Activated CD4-positive, CD25-positive, alpha-beta regulatory T cell treated with anti-CD3 and anti-CD28 coated beads, Interleukin-2, amount 50 U/mL, for 24 hours (primary cell): ENCODE measurements around the gene PTPRR.

Experiments
- ATAC-seq, 2 donors: fragments of 150-1000 bp; cut with Tn5 transposase; one replicate each; pipeline ENCODE4 v1.10.0; 2021; ENCODE audit warnings: mild to moderate bottlenecking in 1 of 2, moderate library complexity in 1 of 2

Gene PTPRR

DNA sequence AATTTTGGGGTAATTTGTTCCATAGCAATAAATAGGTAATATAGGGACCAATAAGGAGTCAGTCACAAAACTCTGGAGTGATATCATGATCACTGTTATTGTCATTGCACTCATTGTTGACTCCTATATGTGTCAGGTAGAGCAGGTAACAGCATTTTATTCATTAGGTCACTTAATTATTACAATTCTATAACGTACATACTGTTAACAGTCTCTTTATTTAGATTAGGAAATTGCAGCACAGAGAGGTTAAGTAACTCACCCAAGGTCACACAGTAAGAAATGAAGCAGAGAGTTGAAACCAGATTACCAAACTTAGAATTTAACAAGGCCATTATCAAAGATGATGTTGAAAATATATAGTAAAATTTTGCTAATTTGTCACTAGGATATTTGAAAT, 233.6 kb downstream of the PTPRR start:
- ATAC-seq, result no peak

- no peak for ATAC-seq
Measured at GRCh38 chr12:70686299-70686698, 234.2 kb downstream of the PTPRR start.

GRCh38 chr12:70683976-70684375, 236.6 kb downstream of the PTPRR start:
- no peak for ATAC-seq

- ATAC-seq, result no peak
Measured at GRCh38 chr12:70671698-70672097, 248.8 kb downstream of the PTPRR start.

- ATAC-seq, result no peak
Measured at GRCh38 chr12:70670948-70671347, 249.6 kb downstream of the PTPRR start.

DNA sequence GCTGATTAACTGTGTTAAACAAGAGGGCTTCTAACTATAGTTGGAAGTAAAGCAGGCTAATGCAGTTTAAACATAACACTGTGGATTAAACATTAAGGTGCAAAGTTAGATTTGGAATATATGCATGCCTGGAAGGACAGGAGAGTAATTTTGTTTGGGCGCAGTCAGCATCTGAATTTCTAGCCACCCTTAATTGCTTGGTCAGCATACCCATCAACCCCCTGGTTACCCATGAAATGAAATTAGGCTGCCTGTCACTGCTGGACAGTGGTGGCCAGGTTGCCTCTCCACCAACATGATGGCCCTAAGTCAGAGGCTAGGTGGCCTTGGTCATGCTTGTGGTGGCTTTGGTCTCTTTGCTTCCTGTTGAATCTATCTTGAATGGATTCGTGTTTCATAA, 253.3 kb downstream of the PTPRR start:
- no peak for ATAC-seq

- ATAC-seq, result no peak
Measured at GRCh38 chr12:70666364-70666763, 254.2 kb downstream of the PTPRR start.

- ATAC-seq, result no peak
Measured at GRCh38 chr12:70664465-70664881, 256.1 kb downstream of the PTPRR start.

DNA sequence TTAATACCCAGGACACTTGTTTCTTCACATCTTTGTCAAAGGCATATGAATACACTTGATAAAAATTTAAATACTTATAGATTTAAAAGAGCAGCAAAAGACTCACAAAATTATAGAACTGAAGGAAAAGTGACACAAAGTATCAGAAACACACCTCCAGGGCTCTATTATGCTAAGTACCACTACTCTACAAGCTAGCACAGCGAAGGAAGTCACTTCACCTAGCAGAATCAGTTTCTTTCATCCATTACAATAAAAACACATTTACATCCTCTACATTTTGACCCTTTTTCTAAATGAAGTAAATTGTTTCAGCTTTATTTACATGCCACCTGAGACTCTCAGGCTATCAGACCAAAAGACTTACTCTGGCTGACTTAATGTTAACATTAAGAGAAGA, 256.7 kb downstream of the PTPRR start:
- no peak for ATAC-seq

- no peak for ATAC-seq
Measured at GRCh38 chr12:70661466-70662161, 258.9 kb downstream of the PTPRR start.

DNA sequence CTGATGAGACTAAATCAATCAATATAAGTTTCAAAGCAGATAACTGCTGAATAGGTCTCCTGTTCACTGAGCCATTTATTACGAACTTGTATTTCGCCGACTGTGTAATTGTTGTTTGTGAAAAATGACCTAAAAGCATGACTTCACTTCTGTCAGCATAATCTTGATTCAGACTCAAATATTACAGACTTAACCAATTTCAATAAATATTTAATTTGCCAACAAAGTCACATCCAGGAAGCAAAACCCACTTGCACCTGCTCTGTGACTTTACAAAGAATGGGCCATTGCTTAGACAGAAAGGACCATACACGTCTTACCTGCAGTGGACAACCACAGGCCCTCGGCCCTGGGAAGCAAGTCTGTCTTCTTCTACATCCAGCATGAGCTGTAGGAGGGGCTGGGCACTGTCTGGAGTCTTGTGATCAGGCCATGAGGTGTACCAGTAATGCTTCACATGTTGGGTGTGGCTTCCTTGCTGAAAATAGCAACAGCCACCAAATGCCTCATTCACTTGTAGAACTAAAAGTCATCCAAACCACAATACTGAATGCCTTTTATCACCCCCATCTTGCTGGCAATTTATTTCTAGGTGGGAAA, 259.8 kb downstream of the PTPRR start:
- ATAC-seq, result peak in 1 of 2 donors; percentile 35

DNA sequence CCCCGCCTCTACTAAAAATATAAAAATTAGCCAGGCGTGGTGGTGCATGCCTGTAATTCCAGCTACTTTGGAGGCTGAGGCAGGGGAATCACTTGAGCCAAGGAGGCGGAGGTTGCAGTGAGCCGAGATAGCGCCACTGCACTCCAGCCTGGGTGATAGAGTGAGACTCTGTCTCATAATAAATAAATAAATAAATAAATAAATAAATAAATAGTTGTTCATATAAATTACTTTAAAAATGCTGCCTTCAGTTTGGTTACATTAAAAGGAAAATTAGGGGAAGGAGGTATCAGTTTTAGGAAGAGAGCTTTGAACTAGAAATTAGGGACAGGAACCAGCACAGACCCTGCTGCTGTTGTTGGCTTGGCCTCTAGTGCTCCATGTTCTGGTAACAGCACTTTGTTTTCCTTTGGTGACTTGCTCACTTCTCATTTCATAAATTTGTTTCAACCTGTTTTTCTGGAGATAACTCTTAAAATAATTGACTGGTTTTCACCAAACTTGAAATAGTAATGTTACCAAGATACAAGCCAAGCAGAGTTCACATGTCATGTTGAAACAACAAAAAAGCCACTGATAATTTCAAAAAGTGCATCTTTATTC, 260.4 kb downstream of the PTPRR start:
- ATAC-seq, result no peak

GRCh38 chr12:70659077-70659606, 261.4 kb downstream of the PTPRR start:
- no peak for ATAC-seq

- ATAC-seq, result no peak
Measured at GRCh38 chr12:70657616-70658286, 262.8 kb downstream of the PTPRR start.

DNA sequence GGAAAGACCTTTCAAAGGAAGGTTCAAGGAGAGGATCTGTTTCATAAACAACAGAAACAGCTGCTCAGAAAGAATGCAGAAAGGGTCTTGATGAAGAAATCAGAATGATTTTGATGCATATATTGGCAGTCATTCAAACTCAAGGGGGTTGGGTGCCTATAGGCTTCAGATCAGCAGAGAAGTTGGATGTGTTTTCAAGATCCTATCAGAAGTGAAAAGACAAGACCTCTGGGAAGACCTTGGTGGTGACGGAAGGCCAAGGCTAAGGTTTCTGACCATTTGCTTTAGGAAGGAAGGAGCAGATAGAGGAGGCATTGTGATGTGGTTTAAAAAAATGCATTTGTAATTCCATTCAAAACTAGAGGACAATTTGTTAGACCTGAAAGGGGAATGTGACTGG, 268.1 kb downstream of the PTPRR start:
- ATAC-seq, result no peak

- no peak for ATAC-seq
Measured at GRCh38 chr12:70648831-70649230, 271.7 kb downstream of the PTPRR start.

GRCh38 chr12:70648191-70648590, 272.3 kb downstream of the PTPRR start:
- no peak for ATAC-seq

DNA sequence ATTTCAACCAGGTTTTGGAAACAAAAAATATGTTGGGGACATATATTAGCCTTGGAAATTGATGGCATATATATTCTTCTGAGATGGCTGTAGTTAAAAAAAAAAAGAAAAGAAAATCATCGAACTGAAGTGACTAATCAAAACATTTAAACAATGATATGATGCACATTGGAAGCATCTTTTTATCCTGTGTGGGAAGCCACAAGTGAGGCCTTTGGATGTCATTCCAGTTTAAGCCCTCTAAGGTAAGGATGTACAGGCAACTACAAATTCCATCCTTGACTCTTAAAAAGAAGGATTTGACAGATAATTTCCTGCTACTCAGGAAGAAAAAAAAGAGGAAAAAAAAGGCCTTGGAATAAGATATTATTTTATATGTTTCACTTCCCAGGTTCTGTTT, 273.7 kb downstream of the PTPRR start:
- no peak for ATAC-seq

GRCh38 chr12:70645494-70646317, 274.8 kb downstream of the PTPRR start:
- peak in 1 of 2 donors; percentile 48 for ATAC-seq

- no peak for ATAC-seq
Measured at GRCh38 chr12:70644861-70645260, 275.7 kb downstream of the PTPRR start.

DNA sequence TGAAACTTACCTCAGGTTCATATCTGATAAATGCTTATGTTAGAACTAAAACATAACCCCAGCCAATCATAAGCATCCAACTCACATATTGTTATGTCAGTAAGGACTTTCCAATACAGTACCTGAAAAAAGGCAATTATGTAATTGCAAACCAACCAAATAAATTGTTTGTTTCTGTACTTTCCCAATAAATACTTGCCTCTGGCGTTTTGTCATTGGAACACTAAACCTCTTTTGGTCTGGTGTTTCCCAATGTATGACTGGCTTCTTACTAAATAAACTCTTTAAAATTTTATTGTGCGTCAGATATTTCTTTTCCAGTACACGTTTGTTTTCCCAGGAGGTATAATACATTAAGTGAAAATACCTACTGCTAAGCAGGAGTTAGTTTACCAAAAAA, 276.6 kb downstream of the PTPRR start:
- no peak for ATAC-seq

DNA sequence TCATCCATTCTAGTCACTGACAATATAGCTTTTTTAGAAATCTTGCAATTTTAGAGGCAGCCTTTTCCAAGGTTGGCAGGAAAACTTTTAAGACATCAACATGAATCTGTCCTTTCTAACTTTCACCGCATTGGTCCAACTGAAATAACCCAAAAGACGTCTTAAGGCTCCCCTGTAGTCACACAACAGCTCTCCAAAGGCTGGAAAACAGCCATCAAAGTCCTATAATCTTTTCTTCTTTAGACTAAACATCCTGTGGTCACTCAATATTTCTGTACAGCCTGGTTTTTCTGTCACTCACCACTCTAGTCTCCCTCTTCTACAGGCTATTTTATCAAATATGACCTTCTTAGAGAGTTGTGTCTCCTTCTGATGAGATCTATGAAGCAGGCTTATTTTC, 278.8 kb downstream of the PTPRR start:
- ATAC-seq, result no peak

DNA sequence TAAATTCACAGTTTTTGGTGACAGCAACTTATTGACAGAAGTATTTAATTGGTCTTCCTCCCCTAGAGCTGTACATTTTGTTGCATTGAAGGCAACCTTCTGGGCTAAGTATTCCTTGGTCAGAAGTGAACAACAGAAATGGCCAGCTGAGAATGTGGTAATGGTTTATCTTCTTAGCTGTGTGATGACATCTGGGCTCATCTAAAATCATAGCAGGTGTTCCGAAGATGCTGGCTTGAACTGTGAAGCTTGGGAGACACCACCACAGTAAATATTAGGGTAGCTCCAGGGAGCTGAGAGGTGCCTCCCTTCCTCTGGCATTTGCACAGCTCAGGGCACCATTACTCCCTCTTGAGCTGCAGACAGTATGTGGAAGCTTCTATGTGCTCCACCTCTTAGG, 279.6 kb downstream of the PTPRR start:
- ATAC-seq, result no peak
